SK-N-SH (cell line): ENCODE results near the gene UBA3. TPM values are rescaled to one million over a fixed set of nuclear protein-coding genes. Genes with fewer than 3 reads are reported as not detected.
A peak's percentile ranks its signal among the peaks of the same experiment; 100 is the strongest.

ENCODE experiments used
- CTCF ChIA-PET: fragments of 300-600, 350-600 bp; formaldehyde crosslinking; extraction: SDS; loops from one replicate; lab custom pipeline; 2021; lab: Yijun Ruan, JAX
- POLR2A ChIA-PET: fragments of 350-600 bp; sonication (Branson Sonifier 250); formaldehyde crosslinking; extraction: SDS; loops from one replicate; lab custom pipeline; 2020; ENCODE audit warnings: antibody characterized with exemption, inconsistent platforms; lab: Yijun Ruan, JAX
- DNase-seq: peaks from one replicate; pipeline ENCODE4 v3.0.0; 2012
- H2AFZ ChIP-seq: fragments of 200-600 bp; sonication (generic); 2 replicates; pipeline ENCODE4 v1.8.1; 2016; ENCODE audit warnings: antibody characterized with exemption, mild to moderate bottlenecking, low read depth
- H3F3A ChIP-seq: fragments of 200-600 bp; sonication (generic); replicated peaks from 2 replicates; pipeline ENCODE3; 2016; ENCODE audit warnings: antibody characterized with exemption, mild to moderate bottlenecking; ENCODE audit not compliant: insufficient read depth
- H3K27ac ChIP-seq, 2 experiments: fragments of 200-500 bp in 1 of 2; fragments of 200-600 bp in 1 of 2; sonication (Bioruptor generic) in 1 of 2; sonication (generic), shearing (Covaris generic) in 1 of 2; 2 replicates each; pipeline versions ENCODE4 v1.5.1 to v1.6.1; 2014 to 2016; ENCODE audit warnings: low read depth in 2 of 2, inconsistent platforms in 1 of 2, low read length in 1 of 2, mild to moderate bottlenecking in 1 of 2, mixed read lengths in 1 of 2
- H3K27me3 ChIP-seq: fragments of 200-600 bp; sonication (generic), shearing (Covaris generic); 2 replicates; pipeline ENCODE4 v1.6.1; 2016; ENCODE audit warnings: mixed run types; ENCODE audit not compliant: insufficient read depth
- H3K36me3 ChIP-seq, 2 experiments: fragments of 200-500 bp in 1 of 2; fragments of 200-600 bp in 1 of 2; sonication (Bioruptor generic) in 1 of 2; sonication (generic) in 1 of 2; replicated peaks in 1 of 2; 2 replicates each; pipeline versions ENCODE3 to v1.5.1; 2014 to 2016; ENCODE audit warnings: low read length in 1 of 2, mild to moderate bottlenecking in 1 of 2; ENCODE audit not compliant: insufficient read depth in 2 of 2, control insufficient read depth in 1 of 2
- H3K4me1 ChIP-seq, 2 experiments: fragments of 200-500 bp in 1 of 2; fragments of 200-600 bp in 1 of 2; sonication (Bioruptor generic) in 1 of 2; sonication (generic), shearing (Covaris generic) in 1 of 2; 2 replicates each; pipeline versions ENCODE4 v1.5.1 to v1.6.1; 2014 to 2016; ENCODE audit warnings: low read depth in 1 of 2, low read length in 1 of 2, mixed run types in 1 of 2; ENCODE audit not compliant: insufficient read depth in 2 of 2, control insufficient read depth in 1 of 2
- H3K4me2 ChIP-seq: fragments of 200-600 bp; sonication (generic), shearing (Covaris generic); 2 replicates; pipeline ENCODE4 v1.6.1; 2017; ENCODE audit warnings: mixed run types
- H3K4me3 ChIP-seq, 2 experiments: fragments of 200-500 bp in 1 of 2; fragments of 200-600 bp in 1 of 2; sonication (Bioruptor generic) in 1 of 2; sonication (generic), shearing (Covaris generic) in 1 of 2; 2 replicates each; pipeline versions ENCODE4 v1.5.1 to v1.8.1; 2014 to 2016; ENCODE audit warnings: low read depth in 2 of 2, inconsistent platforms in 1 of 2, low read length in 1 of 2, mild to moderate bottlenecking in 1 of 2, mixed read lengths in 1 of 2, moderate library complexity in 1 of 2
- H3K79me2 ChIP-seq: fragments of 200-600 bp; sonication (generic); 2 replicates; pipeline ENCODE4 v1.8.1; 2017; ENCODE audit warnings: mild to moderate bottlenecking; ENCODE audit not compliant: insufficient read depth
- H3K9ac ChIP-seq: fragments of 200-600 bp; sonication (generic); 2 replicates; pipeline ENCODE4 v1.6.1; 2017; ENCODE audit warnings: mixed run types
- H3K9me2 ChIP-seq: fragments of 200-600 bp; sonication (generic); 2 replicates; pipeline ENCODE4 v1.6.1; 2017; ENCODE audit warnings: mixed run types
- H3K9me3 ChIP-seq: fragments of 200-600 bp; sonication (generic); 2 replicates; pipeline ENCODE4 v1.6.1; 2017; ENCODE audit warnings: mixed run types, mild to moderate bottlenecking, moderate library complexity
- H4K20me1 ChIP-seq: fragments of 200-600 bp; sonication (generic); 2 replicates; pipeline ENCODE4 v1.6.1; 2017; ENCODE audit warnings: mild to moderate bottlenecking, mixed run types; ENCODE audit not compliant: insufficient read depth
- EZH2phosphoT487 ChIP-seq: fragments of 200-600 bp; sonication (generic); IDR thresholded peaks from 2 replicates; pipeline ENCODE4 v1.6.1; 2017; ENCODE audit warnings: low read depth, mixed run types, mild to moderate bottlenecking, antibody characterized with exemption, moderate library complexity, borderline replicate concordance
- FOSL2 ChIP-seq: IDR thresholded peaks from 2 replicates; pipeline ENCODE4 v1.4.0; 2012; ENCODE audit warnings: low read depth, mild to moderate bottlenecking, moderate library complexity, borderline replicate concordance
- GABPA ChIP-seq: IDR thresholded peaks from 2 replicates; pipeline ENCODE4 v1.4.0; 2012; ENCODE audit warnings: low read depth, mild to moderate bottlenecking
- GATA2 ChIP-seq: sonication (generic); formaldehyde crosslinking; IDR thresholded peaks from 2 replicates; pipeline ENCODE4 v1.5.0; 2020; ENCODE audit warnings: mild to moderate bottlenecking, missing genetic modification reagents
- MAX ChIP-seq: IDR thresholded peaks from 2 replicates; pipeline ENCODE4 v1.4.0; 2012; ENCODE audit warnings: low read depth
- MXI1 ChIP-seq: IDR thresholded peaks from 2 replicates; pipeline ENCODE4 v1.6.1; 2012; ENCODE audit warnings: mild to moderate bottlenecking, low read depth, low read length, improper control_type of control experiment
- NFIC ChIP-seq: IDR thresholded peaks from 2 replicates; pipeline ENCODE4 v1.4.0; 2012; ENCODE audit warnings: borderline replicate concordance
- NRF1 ChIP-seq: IDR thresholded peaks from 2 replicates; pipeline ENCODE4 v1.6.1; 2012; ENCODE audit warnings: low read depth, mild to moderate bottlenecking, low read length
- RAD21 ChIP-seq: IDR thresholded peaks from 2 replicates; pipeline ENCODE4 v1.6.1; 2012; ENCODE audit warnings: mild to moderate bottlenecking, low read length
- RCOR1 ChIP-seq: fragments of 150-350 bp; IDR thresholded peaks from 2 replicates; pipeline ENCODE4 v1.6.1; 2017; ENCODE audit warnings: antibody characterized with exemption, low read length
- RXRA ChIP-seq: IDR thresholded peaks from 2 replicates; pipeline ENCODE4 v1.4.0; 2012; ENCODE audit warnings: low read depth, mild to moderate bottlenecking, borderline replicate concordance
- SIN3A ChIP-seq: IDR thresholded peaks from 2 replicates; pipeline ENCODE4 v1.6.1; 2012; ENCODE audit warnings: low read depth, mild to moderate bottlenecking, low read length, moderate library complexity, borderline replicate concordance
- SMC3 ChIP-seq: IDR thresholded peaks from 2 replicates; pipeline ENCODE4 v1.6.1; 2012; ENCODE audit warnings: low read depth, low read length, improper control_type of control experiment
- TAF1 ChIP-seq: IDR thresholded peaks from 2 replicates; pipeline ENCODE4 v1.6.1; 2012; ENCODE audit warnings: low read depth, mild to moderate bottlenecking, low read length, moderate library complexity, borderline replicate concordance
- TCF12 ChIP-seq: IDR thresholded peaks from 2 replicates; pipeline ENCODE4 v1.4.0; 2012
- USF1 ChIP-seq: IDR thresholded peaks from 2 replicates; pipeline ENCODE4 v1.4.0; 2012; ENCODE audit warnings: low read depth, borderline replicate concordance
- USF2 ChIP-seq: fragments of 150-350 bp; IDR thresholded peaks from 2 replicates; pipeline ENCODE4 v1.6.1; 2017; ENCODE audit warnings: antibody characterized with exemption, low read length, low read depth, borderline replicate concordance
- ZBTB33 ChIP-seq: IDR thresholded peaks from 2 replicates; pipeline ENCODE4 v1.4.0; 2012; ENCODE audit warnings: low read depth, borderline replicate concordance
- WGBS: methylation state at CpG from one replicate; pipeline ENCODE4 v1.1.6; 2017; ENCODE audit warnings: low lambda C conversion rate; 5-methylcytosine and 5-hydroxymethylcytosine counted together
- polyA plus RNA-seq, 3 experiments: library from polyadenylated mRNA; depleted of rRNA; stranded (reverse); fragments of >200 nt; gene quantifications; 2 replicates each; pipeline ENCODE4 v1.2.3, GENCODE V29; 2012

Gene UBA3
- polyA plus RNA-seq, 1 of the 3 experiments (the other 2 are of a cell fraction) = 43.0 TPM

GRCh38 chr3:69052472-69052898 lies 27.7 kb downstream of the UBA3 start:
- Histone ChIP-seq H3K4me2 (peak overlapping the region; percentile 96), H3K36me3 (peaks cover 45 to 48% of the 10 kb centered on the region in 2 experiments), H4K20me1 (peaks cover 20% of the 10 kb centered on the region), H3K27me3 (no peaks in the 10 kb centered on the region), H3K79me2 (peaks cover 45% of the 10 kb centered on the region), H2AFZ (peak overlapping the region; percentile 58; the same call in 1 of the 2 replicates), H3K9me3 (no peaks in the 10 kb centered on the region), H3K9me2 (no peaks in the 10 kb centered on the region), H3K4me3 (peak overlapping the region; percentile 68 to 90), H3K4me1 (peaks cover 0 to 2% of the 10 kb centered on the region in 2 experiments; a peak in 2 of 4 replicates), H3K27ac (peak overlapping the region; percentile 92 to 93), H3K9ac (peak overlapping the region; percentile 95), H3F3A (peaks cover 17% of the 10 kb centered on the region)
- POLR2A ChIA-PET = interaction anchor here (0.8 to 1.7 kb wide), 3 partner anchors 9 to 32 kb away, joined by 3 to 5 read pairs (median 5); partner anchors contain the start of gene ARL6IP5
- peak; percentile 42; the same call in 1 of the 2 replicates for TF ChIP-seq MAX
- TF ChIP-seq USF1 = no peak
- no peak for TF ChIP-seq NFIC
- TF ChIP-seq SMC3 = no peak
- no peak for TF ChIP-seq ZBTB33
- no peak for TF ChIP-seq USF2
- TF ChIP-seq SIN3A = no peak
- 21% methylated on average over 9 of the region's 9 CpGs for WGBS
- DNase-seq = no peak
- CTCF ChIA-PET = interaction anchor here (0.6 to 2.0 kb wide), 2 partner anchors 40 to 68 kb away, joined by 3 to 4 read pairs; no protein-coding TSS in a partner anchor

- Histone ChIP-seq H3K79me2 (peaks cover 51% of the 10 kb centered on the region), H3K27ac (peak within 1 kb of the TSS; percentile 92 to 93), H3F3A (peaks cover 17% of the 10 kb centered on the region), H4K20me1 (peaks cover 20% of the 10 kb centered on the region), H3K36me3 (peaks cover 45 to 48% of the 10 kb centered on the region in 2 experiments), H3K4me1 (peaks cover 0 to 2% of the 10 kb centered on the region in 2 experiments; a peak in 2 of 4 replicates), H3K9me3 (no peaks in the 10 kb centered on the region), H3K4me3 (peak within 1 kb of the TSS; percentile 68 to 90), H3K4me2 (peak within 1 kb of the TSS; percentile 96), H3K27me3 (no peaks in the 10 kb centered on the region), H3K9me2 (no peaks in the 10 kb centered on the region), H3K9ac (peak within 1 kb of the TSS; percentile 95), H2AFZ (peak within 1 kb of the TSS; percentile 66; the same call in 1 of the 2 replicates)
- 0% methylated on average over 18 of the region's 45 CpGs for WGBS
- DNase-seq = peak; percentile 90
- POLR2A ChIA-PET = interaction anchor here (0.7 to 1.7 kb wide), 5 partner anchors 9 to 38 kb away, joined by 3 to 5 read pairs (median 4); partner anchors contain the start of genes ARL6IP5 and EOGT
- CTCF ChIA-PET = interaction anchor here (0.6 to 2.0 kb wide), 3 partner anchors 39 to 68 kb away, joined by 3 to 4 read pairs (median 3); no protein-coding TSS in a partner anchor
- TF ChIP-seq TAF1 (no peak; the same call in 1 of the 2 replicates), FOSL2 (no peak), TCF12 (no peak), RCOR1 (no peak), GATA2 (CRISPR knock-in tag) (no peak), RAD21 (no peak), MAX (peak; percentile 63; the same call in 1 of the 2 replicates), RXRA (no peak), NRF1 (peak; percentile 82), GABPA (peak; percentile 86), SIN3A (peak; percentile 82; the same call in 1 of the 2 replicates), USF2 (no peak), EZH2phosphoT487 (no peak), MXI1 (peak; percentile 68)
These were observed 28.3 kb downstream of the UBA3 start, which contains the start of gene TMF1 for GRCh38 chr3:69051756-69052471. Gene TMF1, minus strand, starts transcription at chr3:69052333. Its CDS starts 247 bp downstream, at chr3:69052086.
